Stimulated activated CD8-positive, alpha-beta memory T cell treated with anti-CD3 and anti-CD28 coated beads, Interleukin-4, amount 100 ng/mL, for 48 hours (primary cell): ENCODE measurements around the gene CFAP77.

Experiments used
- DNase-seq: peaks from one replicate; pipeline ENCODE4 v3.0.0-alpha.2; 2020

CFAP77 gene

GRCh38 chr9:132520612-132521011 is 110.6 kb downstream of the CFAP77 start:
- no peak for DNase-seq

GRCh38 chr9:132525308-132526023 is 115.5 kb downstream of the CFAP77 start:
- DNase-seq = no peak

DNA sequence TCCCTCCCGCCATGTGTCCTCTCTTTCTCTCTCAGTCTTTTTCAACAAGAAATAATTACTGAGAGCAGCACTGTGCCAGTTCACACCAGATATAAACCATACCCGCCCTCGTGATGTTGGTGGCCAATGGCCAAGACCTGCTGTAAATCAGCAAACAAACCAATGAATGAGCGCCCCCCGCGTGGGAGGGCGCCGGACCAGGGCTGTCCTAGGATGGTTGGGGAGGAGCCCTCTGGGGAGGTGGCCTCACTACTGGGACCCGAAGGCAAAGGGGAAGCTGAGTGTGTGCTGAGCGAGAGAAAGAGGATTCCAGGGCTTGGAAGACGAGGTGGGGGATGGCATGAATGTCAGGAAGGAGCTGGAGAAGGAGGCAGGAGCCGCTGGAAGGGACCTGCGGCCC is 121.2 kb downstream of the CFAP77 start:
- no peak for DNase-seq

DNA sequence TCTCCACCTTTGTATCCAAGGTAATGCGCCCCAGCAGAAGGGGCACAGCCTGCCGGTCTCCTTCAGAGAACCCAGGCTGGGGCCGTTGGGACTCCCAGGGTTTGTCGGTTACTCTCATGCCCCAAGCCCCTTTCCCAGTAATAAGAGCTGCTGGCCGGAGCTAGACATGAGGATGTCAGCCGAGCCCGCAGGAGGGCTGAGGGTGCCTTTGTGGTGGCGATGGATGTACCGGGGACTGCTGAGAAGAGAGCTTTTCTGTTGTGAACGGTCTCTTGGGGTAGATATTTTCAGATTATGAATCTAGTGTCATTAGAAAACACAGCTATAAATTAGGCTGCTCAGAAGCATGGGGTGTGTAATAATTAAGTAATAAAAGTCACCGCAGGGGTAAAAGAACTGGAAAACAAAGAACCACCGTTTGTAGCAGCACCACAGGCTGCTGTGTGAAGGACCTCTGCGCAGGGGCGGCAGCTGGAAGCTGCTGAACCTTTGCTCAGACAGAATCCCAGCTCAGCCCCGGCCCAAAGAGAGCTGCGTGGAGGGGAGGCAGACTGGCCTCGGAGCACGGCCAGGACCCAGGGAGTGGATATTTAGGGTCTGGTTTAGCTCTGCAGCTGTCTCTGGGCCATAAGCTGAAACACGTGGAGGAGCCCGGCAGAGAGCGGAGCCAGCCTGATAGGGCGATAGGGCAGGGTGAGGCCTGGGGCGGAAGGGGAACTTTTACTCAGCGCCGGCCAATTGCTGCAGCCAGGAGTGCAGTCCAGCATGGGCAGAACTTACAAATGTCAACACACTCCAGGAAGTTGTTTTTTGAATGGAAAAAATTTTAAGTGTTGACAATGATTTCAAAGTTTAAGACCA is 121.9 kb downstream of the CFAP77 start:
- DNase-seq = no peak

DNA sequence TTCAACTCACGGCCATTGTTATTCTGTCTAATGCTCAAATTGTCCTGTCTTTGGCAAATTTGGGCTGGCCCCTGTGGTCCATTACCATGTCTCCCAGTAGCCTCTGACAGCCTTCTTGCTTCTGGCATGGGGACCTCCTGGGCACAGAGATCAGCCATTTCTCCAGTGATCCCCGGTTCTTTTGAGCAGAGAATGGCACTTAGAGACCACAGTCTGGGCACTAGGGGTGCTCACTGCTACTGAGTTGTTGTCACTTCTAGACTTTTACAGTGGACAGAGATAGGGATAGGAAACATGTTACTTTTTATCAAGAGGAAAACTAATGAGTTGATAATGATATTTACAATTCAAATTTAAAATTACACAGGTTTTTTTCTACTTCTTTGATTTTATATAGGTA is 124.8 kb downstream of the CFAP77 start:
- no peak for DNase-seq

DNA sequence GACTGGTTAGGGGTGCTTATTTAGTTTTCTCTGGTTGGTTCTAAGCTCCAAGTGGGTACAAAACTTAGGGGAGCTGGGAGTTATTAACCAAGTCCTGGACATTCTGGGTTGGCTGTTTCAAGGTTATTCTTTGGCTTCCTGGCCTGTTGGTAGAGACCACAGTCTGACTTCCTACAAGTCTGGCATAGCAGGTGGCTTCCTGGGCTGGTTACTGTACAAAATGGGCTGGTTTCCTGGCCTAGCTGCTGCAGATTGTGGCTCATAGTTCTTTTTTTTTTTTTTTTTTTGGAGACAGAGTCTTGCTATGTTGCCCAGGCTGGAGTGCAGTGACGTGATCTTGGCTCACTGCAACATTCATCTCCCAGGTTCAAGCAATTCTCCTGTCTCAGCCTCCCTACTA is 126.1 kb downstream of the CFAP77 start:
- no peak for DNase-seq

GRCh38 chr9:132537352-132537751 is 127.3 kb downstream of the CFAP77 start:
- no peak for DNase-seq

GRCh38 chr9:132538071-132538470 is 128.1 kb downstream of the CFAP77 start:
- DNase-seq = no peak

DNA sequence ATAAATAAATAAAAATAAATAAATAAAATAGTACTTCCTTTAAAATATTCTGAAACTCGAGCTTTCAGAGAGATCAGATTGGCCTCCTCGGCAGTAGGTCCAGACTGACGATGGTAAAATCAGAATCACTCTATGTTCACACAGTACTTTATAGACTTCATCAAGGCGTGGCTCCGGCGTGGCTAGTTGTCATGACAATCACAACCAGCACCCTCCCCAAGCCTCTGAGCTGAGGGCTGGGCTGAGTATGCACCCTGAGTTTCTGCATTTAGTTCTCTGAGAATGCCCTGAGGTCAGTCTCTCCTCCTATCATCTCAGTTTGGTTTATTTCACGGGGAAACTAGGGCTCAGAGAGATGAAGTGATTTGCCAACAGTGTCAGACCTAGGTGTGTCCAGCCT is 129.1 kb downstream of the CFAP77 start:
- no peak for DNase-seq

DNA sequence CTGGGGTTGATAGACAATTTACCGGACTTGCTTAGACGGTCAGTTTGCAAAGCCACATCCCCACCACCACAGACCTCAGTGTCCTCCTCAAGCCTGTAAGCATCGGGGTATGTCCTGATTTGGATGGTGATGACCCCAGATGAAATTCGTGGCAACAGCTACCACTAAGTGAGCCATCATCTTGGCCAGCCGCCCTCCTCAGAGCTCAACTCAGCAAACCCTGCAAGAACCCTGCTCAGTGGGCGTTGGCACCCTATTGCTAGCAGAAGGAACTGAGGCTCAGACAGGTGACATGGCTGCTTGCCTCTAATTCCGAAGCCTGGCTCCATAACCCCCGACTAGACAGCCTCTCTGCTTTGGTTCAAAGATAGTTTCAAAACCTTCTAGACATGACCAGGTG is 131.0 kb downstream of the CFAP77 start:
- DNase-seq = no peak

GRCh38 chr9:132541870-132542830 is 132.1 kb downstream of the CFAP77 start:
- no peak for DNase-seq

DNA sequence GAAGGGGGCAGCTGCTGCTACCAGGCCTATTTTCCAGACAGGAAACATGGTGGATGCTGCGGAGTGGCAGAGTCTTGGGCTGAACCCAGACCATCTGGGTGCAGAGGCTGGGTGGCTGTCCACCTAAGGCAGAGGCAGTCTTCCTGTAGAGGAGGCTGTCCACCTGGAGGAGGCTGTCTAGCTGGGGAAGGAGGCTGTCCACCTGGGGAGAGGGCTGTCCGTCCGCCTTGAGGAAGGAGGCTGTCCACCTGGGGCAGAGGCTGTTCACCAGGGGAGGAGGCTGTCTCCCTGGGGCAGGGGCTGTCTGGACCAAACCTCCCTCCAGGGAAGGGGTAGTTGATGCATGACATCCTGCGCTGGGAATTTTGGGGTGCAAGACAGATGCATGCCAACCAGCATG is 133.2 kb downstream of the CFAP77 start:
- no peak for DNase-seq

- DNase-seq = no peak
Observed at GRCh38 chr9:132543960-132544359, 133.9 kb downstream of the CFAP77 start.

- DNase-seq = no peak
Observed at GRCh38 chr9:132545578-132545977, 135.6 kb downstream of the CFAP77 start.

DNA sequence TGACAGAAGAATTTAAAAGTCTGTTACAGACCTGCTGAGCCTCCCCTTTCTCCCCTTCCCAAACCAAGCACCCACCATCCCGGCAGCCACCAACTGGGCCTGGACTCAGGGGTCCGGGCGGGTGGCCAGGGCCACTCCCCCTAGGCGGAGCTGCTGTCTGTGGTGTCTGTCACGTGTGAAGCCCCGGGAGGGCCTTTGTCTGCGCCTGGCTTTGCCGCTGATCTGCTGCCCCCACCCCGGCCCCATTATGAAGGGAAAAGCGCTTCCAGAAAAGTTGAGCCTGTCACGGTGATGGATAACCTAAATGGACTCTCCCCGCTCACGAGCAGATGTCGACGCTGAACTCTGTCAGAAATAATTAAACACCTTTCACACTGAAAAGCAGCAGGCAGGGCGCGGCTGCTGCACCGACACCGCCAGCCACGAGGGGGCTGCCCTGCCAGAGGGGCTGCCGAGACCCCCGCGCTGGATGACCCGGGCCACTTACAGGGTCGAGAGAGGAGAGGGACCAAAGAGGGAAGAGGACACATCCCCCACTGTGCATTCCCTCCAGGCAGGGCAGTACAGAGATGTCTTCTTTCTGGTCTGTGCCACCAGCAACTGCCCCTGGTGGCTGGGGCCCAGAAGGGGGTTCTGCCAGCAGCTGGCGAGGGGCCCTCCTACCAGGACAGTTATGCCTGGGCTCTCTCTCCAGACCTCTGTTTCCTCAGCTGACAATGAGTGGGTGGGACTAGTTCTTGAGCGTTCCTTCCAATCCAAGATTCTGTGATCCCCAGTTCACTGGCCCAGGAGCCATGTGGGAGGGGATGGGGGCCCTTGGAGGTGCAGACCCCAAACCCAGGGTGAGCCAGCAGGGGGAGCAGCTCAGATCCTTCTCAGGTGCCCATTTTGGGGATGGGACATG is 136.4 kb downstream of the CFAP77 start:
- no peak for DNase-seq

- DNase-seq = no peak
Observed at GRCh38 chr9:132547052-132547431, 137.0 kb downstream of the CFAP77 start.

DNA sequence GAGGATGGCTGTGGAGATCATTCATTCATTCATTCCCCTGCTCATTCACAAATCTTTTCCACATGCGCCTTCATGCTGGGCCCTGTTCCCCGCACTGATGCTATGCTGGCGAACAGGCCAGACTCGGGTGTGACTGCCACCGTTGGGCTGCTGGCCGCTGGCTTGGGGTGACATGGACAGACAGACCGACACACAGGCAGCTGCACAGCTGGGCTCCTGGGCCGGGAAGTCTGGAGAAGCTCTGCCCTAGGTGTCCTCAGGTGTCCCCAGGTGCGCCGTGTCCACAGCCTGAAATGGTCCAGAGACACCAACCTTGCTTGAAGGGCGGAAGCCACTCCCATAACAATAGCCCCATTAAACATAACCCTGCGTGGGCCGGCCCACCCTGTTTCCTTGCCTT is 137.4 kb downstream of the CFAP77 start:
- DNase-seq = no peak

GRCh38 chr9:132547976-132548730 is 138.1 kb downstream of the CFAP77 start:
- DNase-seq = no peak

DNA sequence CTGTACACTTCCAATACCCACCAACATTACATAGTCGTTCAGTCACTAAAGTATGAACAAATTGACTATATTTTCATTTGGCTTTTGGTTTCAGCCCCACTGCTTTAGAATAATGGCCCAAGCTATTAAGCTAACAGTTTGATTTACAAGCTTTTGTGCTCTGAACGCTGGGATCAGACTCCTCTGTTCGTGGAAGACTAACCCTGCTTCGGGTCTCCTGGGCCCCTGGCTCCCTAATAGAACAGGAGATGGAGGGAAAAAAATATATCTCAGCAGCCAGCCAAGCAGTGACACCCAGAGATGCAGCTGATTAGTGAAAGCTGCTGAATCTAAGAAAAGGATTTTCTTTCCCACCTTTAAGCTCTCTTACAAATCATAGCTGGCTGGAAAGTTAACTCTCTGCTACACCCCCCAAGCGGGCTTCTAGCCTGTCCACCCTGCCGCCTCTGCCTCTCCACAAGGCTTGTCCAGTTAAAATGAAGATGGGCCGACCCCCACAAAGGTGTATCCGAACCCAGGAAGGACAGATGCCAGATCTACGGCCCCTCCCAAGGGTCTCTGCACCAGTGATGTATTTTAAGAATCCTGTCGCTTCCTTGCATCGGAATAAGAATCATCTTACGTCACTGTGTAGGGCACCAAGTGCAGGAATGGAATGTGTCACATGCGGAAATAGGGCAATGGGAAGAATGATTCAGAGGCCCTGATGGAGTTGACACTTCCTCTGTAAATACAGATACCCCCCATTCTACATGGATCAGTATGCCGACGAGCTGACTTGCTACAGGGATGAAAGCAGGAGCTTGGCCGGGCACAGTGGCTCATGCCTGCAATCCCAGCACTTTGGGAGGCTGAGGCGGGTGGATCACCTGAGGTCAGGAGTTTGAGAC is 139.0 kb downstream of the CFAP77 start:
- DNase-seq = no peak

DNA sequence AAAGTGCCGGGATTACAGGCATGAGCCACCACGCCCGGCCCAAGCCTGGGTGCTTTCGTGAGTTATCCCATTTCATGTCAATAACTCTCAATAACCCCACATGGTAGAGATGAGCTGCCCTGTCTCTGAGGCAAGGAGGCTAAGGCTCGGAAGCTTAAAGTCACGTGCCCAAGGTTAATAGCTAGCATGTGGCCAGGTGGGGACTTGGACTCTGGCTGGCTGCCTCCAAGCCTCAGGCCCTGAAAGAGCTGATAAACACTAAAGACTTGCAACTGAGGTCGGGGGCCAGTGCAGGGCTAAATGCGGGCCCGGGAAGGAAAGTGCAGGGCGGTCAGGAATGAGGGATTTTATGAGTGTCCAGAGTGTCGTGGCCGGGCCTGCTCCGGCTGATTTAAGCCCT is 141.5 kb downstream of the CFAP77 start:
- DNase-seq = no peak
